Fibroblast of skin of scalp (primary cell): ENCODE results near the gene ITGAL.
A peak's percentile ranks its signal among the peaks of the same experiment; 100 is the strongest.

ENCODE experiments used
- DNase-seq: peaks from one replicate; pipeline ENCODE4 v3.0.0-alpha.2; 2013

The ITGAL gene

GRCh38 chr16:30569746-30570635 lies 97.4 kb downstream of the ITGAL start:
- no peak for DNase-seq

GRCh38 chr16:30570636-30571444 lies 98.3 kb downstream of the ITGAL start:
- peak; percentile 32 for DNase-seq

- peak; percentile 98 for DNase-seq
These were observed 99.1 kb downstream of the ITGAL start, which contains the start of gene ZNF688 for GRCh38 chr16:30571445-30572322. ZNF688 (minus strand) TSS chr16:30571714; CDS start chr16:30571629, 85 bp downstream.
